RKO (cell line): ENCODE data around the gene RAB40C.

ENCODE experiments used
- DNase-seq: peaks from one replicate; pipeline ENCODE4 v3.0.0-alpha.2; 2016; ENCODE audit warnings: low spot score

Gene RAB40C

GRCh38 chr16:559411-560203 lies 30.3 kb upstream of the RAB40C start:
- DNase-seq: no peak

- DNase-seq: no peak
These were observed 29.6 kb upstream of the RAB40C start, which contains the start of gene PRR35 for GRCh38 chr16:560204-560700. PRR35 (plus strand) TSS chr16:560394; CDS start chr16:563295, 2,901 bp downstream.

- no peak for DNase-seq
These were observed 29.0 kb upstream of the RAB40C start for GRCh38 chr16:560701-561412.

GRCh38 chr16:561413-561794 lies 28.5 kb upstream of the RAB40C start:
- DNase-seq: no peak

- DNase-seq: no peak
These were observed 27.6 kb upstream of the RAB40C start for GRCh38 chr16:561957-562938.

GRCh38 chr16:563072-563644 lies 26.7 kb upstream of the RAB40C start:
- no peak for DNase-seq

GRCh38 chr16:564690-565418 lies 25.0 kb upstream of the RAB40C start:
- no peak for DNase-seq

GRCh38 chr16:565419-566330 lies 24.2 kb upstream of the RAB40C start:
- DNase-seq: no peak

GRCh38 chr16:566475-567372 lies 23.1 kb upstream of the RAB40C start, which contains the start of gene NHLRC4:
NHLRC4 (plus strand) TSS chr16:567005; CDS start chr16:568048, 1,043 bp downstream.
- no peak for DNase-seq

- no peak for DNase-seq
These were observed 22.3 kb upstream of the RAB40C start for GRCh38 chr16:567373-568256.

- DNase-seq: no peak
These were observed 21.2 kb upstream of the RAB40C start for GRCh38 chr16:568401-569258.

- peak; percentile 61 for DNase-seq
These were observed 20.2 kb upstream of the RAB40C start, which contains the start of gene PIGQ for GRCh38 chr16:569445-570254. PIGQ (plus strand) TSS chr16:569968; CDS start chr16:574075, 4,107 bp downstream.

GRCh38 chr16:572865-573650 lies 16.8 kb upstream of the RAB40C start:
- DNase-seq: no peak

GRCh38 chr16:574021-574760 lies 15.7 kb upstream of the RAB40C start:
- DNase-seq: no peak
